WTC11 (cell line): ENCODE results near the gene KCNC2. TPM values are rescaled to one million over a fixed set of nuclear protein-coding genes. Genes with fewer than 3 reads are reported as not detected.

Experiments used
- ATAC-seq: fragments of 200-7000 bp; cut with Tn5 transposase; 2 replicates; pipeline ENCODE4 v1.10.0; 2021; ENCODE audit warnings: mild to moderate bottlenecking, moderate library complexity
- CTCF ChIA-PET: fragments of 300-600 bp; sonication (Branson Sonifier 250); formaldehyde crosslinking; loops from one replicate; lab custom pipeline; 2021; ENCODE audit warnings: antibody characterized with exemption; lab: Charles Lee
- POLR2A ChIA-PET: fragments of 350-600 bp; sonication (Branson Sonifier 250); formaldehyde crosslinking; loops from one replicate; lab custom pipeline; 2021; ENCODE audit warnings: antibody characterized with exemption; lab: Charles Lee
- DNase-seq: peaks from one replicate; pipeline ENCODE4 v3.0.0; 2021; ENCODE audit warnings: low spot score
- H3K27ac Mint-ChIP-seq: 2 replicates; pipeline ENCODE4 v1.8.0; 2021; ENCODE audit warnings: mixed read lengths
- H3K27me3 Mint-ChIP-seq: 2 replicates; pipeline ENCODE4 v1.8.0; 2021; ENCODE audit warnings: low read depth, mild to moderate bottlenecking, moderate library complexity, mixed read lengths
- H3K36me3 Mint-ChIP-seq: 2 replicates; pipeline ENCODE4 v1.8.0; 2021; ENCODE audit warnings: mixed read lengths
- H3K4me1 Mint-ChIP-seq: 2 replicates; pipeline ENCODE4 v1.8.0; 2022; ENCODE audit warnings: mixed read lengths
- H3K4me3 Mint-ChIP-seq: 2 replicates; pipeline ENCODE4 v1.8.0; 2021; ENCODE audit warnings: mild to moderate bottlenecking, moderate library complexity, mixed read lengths
- H3K9me3 Mint-ChIP-seq: 2 replicates; pipeline ENCODE4 v1.8.0; 2021; ENCODE audit warnings: mixed read lengths
- ATF1 ChIP-seq: sonication (generic); formaldehyde crosslinking; IDR thresholded peaks from 2 replicates; pipeline ENCODE4 v1.8.1; 2023; ENCODE audit warnings: mild to moderate bottlenecking, moderate library complexity, missing genetic modification reagents
- ETV6 ChIP-seq: sonication (generic); formaldehyde crosslinking; IDR thresholded peaks from 2 replicates; pipeline ENCODE4 v1.8.1; 2022; ENCODE audit warnings: mild to moderate bottlenecking, missing genetic modification reagents
- MXD4 ChIP-seq: fragments of 250-450 bp; sonication (Bioruptor Pico); IDR thresholded peaks from 2 replicates; pipeline ENCODE4 v1.8.0; 2021; ENCODE audit warnings: mild to moderate bottlenecking, moderate library complexity, borderline replicate concordance
- MYBL2 ChIP-seq: sonication (generic); formaldehyde crosslinking; IDR thresholded peaks from 2 replicates; pipeline ENCODE4 v1.8.1; 2023; ENCODE audit warnings: mild to moderate bottlenecking, moderate library complexity, missing genetic modification reagents
- NR1H2 ChIP-seq: sonication (generic); formaldehyde crosslinking; IDR thresholded peaks from 2 replicates; pipeline ENCODE4 v1.9.0; 2021; ENCODE audit warnings: mild to moderate bottlenecking, moderate library complexity, missing genetic modification reagents
- NR3C1 ChIP-seq: sonication (generic); formaldehyde crosslinking; conservative IDR thresholded peaks from 2 replicates; pipeline ENCODE4 v1.8.1; 2023; ENCODE audit warnings: low read depth, mild to moderate bottlenecking, missing genetic modification reagents
- RORB ChIP-seq: fragments of 250-450 bp; sonication (Bioruptor Pico); IDR thresholded peaks from 2 replicates; pipeline ENCODE4 v1.9.0; 2021; ENCODE audit warnings: mild to moderate bottlenecking
- ZBTB21 ChIP-seq: sonication (generic); formaldehyde crosslinking; IDR thresholded peaks from 2 replicates; pipeline ENCODE4 v1.8.1; 2023; ENCODE audit warnings: mild to moderate bottlenecking, missing genetic modification reagents, borderline replicate concordance
- ZNF121 ChIP-seq: sonication (generic); formaldehyde crosslinking; IDR thresholded peaks from 2 replicates; pipeline ENCODE4 v1.8.0; 2023; ENCODE audit warnings: missing genetic modification reagents
- ZNF416 ChIP-seq: fragments of 250-450 bp; sonication (Bioruptor Pico); IDR thresholded peaks from 2 replicates; pipeline ENCODE4 v1.9.0; 2021; ENCODE audit warnings: mild to moderate bottlenecking, inconsistent platforms
- ZNF423 ChIP-seq: fragments of 250-450 bp; sonication (Bioruptor Pico); IDR thresholded peaks from 2 replicates; pipeline ENCODE4 v2.1.2; 2022; ENCODE audit warnings: mild to moderate bottlenecking, moderate library complexity
- total RNA-seq: library from RNA; stranded (reverse); gene quantifications from 3 replicates; pipeline ENCODE4 v1.2.3, GENCODE V29; 2021
- TF ChIP-seq, protein P1 (sequence below): fragments of 250-450 bp; sonication (Bioruptor Pico); IDR thresholded peaks from 2 replicates; pipeline ENCODE4 v1.9.0; 2021; ENCODE audit warnings: mild to moderate bottlenecking
- TF ChIP-seq, protein P2 (sequence below): sonication (generic); formaldehyde crosslinking; IDR thresholded peaks from 2 replicates; pipeline ENCODE4 v1.8.1; 2022; ENCODE audit warnings: missing genetic modification reagents, borderline replicate concordance
- TF ChIP-seq, protein P3 (sequence below): sonication (generic); formaldehyde crosslinking; IDR thresholded peaks from 2 replicates; pipeline ENCODE4 v1.8.1; 2022; ENCODE audit warnings: mild to moderate bottlenecking, moderate library complexity, missing genetic modification reagents
- TF ChIP-seq, protein P4 (sequence below): sonication (generic); formaldehyde crosslinking; IDR thresholded peaks from 2 replicates; pipeline ENCODE4 v1.8.1; 2023; ENCODE audit warnings: mild to moderate bottlenecking, missing genetic modification reagents, moderate library complexity
- TF ChIP-seq, protein P5 (sequence below): sonication (generic); formaldehyde crosslinking; IDR thresholded peaks from 2 replicates; pipeline ENCODE4 v1.8.1; 2023; ENCODE audit warnings: mild to moderate bottlenecking, moderate library complexity, missing genetic modification reagents
- TF ChIP-seq, protein P6 (sequence below): fragments of 250-450 bp; sonication (Bioruptor Pico); IDR thresholded peaks from 2 replicates; pipeline ENCODE4 v1.9.0; 2021; ENCODE audit warnings: mild to moderate bottlenecking, borderline replicate concordance
- TF ChIP-seq, protein P7 (sequence below): sonication (generic); formaldehyde crosslinking; conservative IDR thresholded peaks from 2 replicates; pipeline ENCODE4 v1.8.1; 2022; ENCODE audit warnings: mild to moderate bottlenecking, missing genetic modification reagents
- TF ChIP-seq, protein P8 (sequence below): sonication (generic); formaldehyde crosslinking; IDR thresholded peaks from 2 replicates; pipeline ENCODE4 v1.8.1; 2022; ENCODE audit warnings: low read depth, missing genetic modification reagents, borderline replicate concordance
- TF ChIP-seq, protein P9 (sequence below): sonication (generic); formaldehyde crosslinking; IDR thresholded peaks from 2 replicates; pipeline ENCODE4 v1.8.1; 2022; ENCODE audit warnings: low read depth, mild to moderate bottlenecking, moderate library complexity, missing genetic modification reagents, borderline replicate concordance

KCNC2 gene
- total RNA-seq, 1 experiment from 2014 or later: not detected

DNA sequence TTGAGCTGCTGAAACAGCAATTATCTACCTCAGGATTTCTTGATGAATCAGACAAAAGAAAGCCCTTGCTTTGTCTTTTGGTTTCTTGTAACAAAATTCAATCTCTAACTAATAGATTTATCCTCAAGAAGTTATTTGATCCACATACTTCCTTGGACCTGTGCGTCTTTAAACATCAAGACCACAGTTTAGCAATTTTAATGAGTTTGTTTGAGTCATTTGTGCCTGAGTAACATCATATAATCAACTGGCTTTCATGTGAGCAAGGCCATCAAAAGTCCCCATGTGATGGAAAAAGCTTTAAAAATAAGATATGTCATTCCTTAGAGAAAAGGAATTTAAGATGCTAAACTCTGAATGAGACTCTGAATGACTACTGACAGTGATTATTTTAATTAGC is 52.3 kb downstream of the KCNC2 start:
- TF ChIP-seq ZNF423 (CRISPR knock-in tag) (no peak), MXD4 (CRISPR knock-in tag) (no peak), ZBTB21 (CRISPR knock-in tag) (no peak), NR1H2 (no peak), ETV6 (CRISPR knock-in tag) (no peak)
- TF ChIP-seq, protein P1, sequence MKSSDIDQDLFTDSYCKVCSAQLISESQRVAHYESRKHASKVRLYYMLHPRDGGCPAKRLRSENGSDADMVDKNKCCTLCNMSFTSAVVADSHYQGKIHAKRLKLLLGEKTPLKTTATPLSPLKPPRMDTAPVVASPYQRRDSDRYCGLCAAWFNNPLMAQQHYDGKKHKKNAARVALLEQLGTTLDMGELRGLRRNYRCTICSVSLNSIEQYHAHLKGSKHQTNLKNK: no peak
- TF ChIP-seq, protein P2, sequence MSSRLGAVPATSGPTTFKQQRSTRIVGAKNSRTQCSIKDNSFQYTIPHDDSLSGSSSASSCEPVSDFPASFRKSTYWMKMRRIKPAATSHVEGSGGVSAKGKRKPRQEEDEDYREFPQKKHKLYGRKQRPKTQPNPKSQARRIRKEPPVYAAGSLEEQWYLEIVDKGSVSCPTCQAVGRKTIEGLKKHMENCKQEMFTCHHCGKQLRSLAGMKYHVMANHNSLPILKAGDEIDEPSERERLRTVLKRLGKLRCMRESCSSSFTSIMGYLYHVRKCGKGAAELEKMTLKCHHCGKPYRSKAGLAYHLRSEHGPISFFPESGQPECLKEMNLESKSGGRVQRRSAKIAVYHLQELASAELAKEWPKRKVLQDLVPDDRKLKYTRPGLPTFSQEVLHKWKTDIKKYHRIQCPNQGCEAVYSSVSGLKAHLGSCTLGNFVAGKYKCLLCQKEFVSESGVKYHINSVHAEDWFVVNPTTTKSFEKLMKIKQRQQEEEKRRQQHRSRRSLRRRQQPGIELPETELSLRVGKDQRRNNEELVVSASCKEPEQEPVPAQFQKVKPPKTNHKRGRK (CRISPR knock-in tag): no peak
- ATAC-seq (no peak), DNase-seq (no peak)
- ChIA-PET POLR2A (no interaction called here), CTCF (no interaction called here)
- no peaks in the 10 kb centered on the region for H3K27me3 Mint-ChIP-seq
- H3K27ac Mint-ChIP-seq: no peak overlapping the region
- no peaks in the 10 kb centered on the region for H3K36me3 Mint-ChIP-seq
- no peaks in the 10 kb centered on the region for H3K4me1 Mint-ChIP-seq
- no peaks in the 10 kb centered on the region for H3K9me3 Mint-ChIP-seq
- no peak overlapping the region for H3K4me3 Mint-ChIP-seq

DNA sequence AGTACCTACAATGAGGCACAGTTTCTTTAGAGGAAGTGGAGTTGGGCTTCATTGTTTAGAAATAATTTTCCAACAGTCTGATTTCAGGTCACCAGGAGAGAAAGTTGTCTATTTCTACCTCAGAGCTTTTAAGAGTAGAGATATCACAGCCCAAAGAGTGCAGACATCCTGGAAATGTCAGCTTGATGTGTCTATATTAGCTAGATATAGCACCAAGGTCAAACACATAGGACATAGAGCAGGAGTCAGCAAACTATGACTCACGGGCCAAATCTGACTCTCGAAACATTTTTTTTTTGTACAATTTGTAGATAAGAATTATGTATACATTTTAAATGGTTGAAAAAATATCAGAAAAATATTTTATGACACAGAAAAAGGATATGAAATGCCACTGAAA is 53.7 kb downstream of the KCNC2 start:
- H3K27me3 Mint-ChIP-seq: no peaks in the 10 kb centered on the region
- no peak for TF ChIP-seq ZNF416 (CRISPR knock-in tag)
- no peak for TF ChIP-seq MYBL2
- no peak for TF ChIP-seq NR1H2
- no peak for TF ChIP-seq MXD4 (CRISPR knock-in tag)
- TF ChIP-seq, protein P3, sequence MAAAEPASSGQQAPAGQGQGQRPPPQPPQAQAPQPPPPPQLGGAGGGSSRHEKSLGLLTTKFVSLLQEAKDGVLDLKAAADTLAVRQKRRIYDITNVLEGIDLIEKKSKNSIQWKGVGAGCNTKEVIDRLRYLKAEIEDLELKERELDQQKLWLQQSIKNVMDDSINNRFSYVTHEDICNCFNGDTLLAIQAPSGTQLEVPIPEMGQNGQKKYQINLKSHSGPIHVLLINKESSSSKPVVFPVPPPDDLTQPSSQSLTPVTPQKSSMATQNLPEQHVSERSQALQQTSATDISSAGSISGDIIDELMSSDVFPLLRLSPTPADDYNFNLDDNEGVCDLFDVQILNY (CRISPR knock-in tag): no peak
- TF ChIP-seq ZNF121 (CRISPR knock-in tag): no peak
- TF ChIP-seq, protein P4, sequence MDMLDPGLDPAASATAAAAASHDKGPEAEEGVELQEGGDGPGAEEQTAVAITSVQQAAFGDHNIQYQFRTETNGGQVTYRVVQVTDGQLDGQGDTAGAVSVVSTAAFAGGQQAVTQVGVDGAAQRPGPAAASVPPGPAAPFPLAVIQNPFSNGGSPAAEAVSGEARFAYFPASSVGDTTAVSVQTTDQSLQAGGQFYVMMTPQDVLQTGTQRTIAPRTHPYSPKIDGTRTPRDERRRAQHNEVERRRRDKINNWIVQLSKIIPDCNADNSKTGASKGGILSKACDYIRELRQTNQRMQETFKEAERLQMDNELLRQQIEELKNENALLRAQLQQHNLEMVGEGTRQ: no peak
- no peak for TF ChIP-seq NR3C1
- TF ChIP-seq RORB: no peak
- TF ChIP-seq, protein P5, sequence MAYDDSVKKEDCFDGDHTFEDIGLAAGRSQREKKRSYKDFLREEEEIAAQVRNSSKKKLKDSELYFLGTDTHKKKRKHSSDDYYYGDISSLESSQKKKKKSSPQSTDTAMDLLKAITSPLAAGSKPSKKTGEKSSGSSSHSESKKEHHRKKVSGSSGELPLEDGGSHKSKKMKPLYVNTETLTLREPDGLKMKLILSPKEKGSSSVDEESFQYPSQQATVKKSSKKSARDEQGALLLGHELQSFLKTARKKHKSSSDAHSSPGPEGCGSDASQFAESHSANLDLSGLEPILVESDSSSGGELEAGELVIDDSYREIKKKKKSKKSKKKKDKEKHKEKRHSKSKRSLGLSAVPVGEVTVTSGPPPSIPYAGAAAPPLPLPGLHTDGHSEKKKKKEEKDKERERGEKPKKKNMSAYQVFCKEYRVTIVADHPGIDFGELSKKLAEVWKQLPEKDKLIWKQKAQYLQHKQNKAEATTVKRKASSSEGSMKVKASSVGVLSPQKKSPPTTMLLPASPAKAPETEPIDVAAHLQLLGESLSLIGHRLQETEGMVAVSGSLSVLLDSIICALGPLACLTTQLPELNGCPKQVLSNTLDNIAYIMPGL: no peak
- TF ChIP-seq ATF1 (CRISPR knock-in tag): no peak
- TF ChIP-seq, protein P6, sequence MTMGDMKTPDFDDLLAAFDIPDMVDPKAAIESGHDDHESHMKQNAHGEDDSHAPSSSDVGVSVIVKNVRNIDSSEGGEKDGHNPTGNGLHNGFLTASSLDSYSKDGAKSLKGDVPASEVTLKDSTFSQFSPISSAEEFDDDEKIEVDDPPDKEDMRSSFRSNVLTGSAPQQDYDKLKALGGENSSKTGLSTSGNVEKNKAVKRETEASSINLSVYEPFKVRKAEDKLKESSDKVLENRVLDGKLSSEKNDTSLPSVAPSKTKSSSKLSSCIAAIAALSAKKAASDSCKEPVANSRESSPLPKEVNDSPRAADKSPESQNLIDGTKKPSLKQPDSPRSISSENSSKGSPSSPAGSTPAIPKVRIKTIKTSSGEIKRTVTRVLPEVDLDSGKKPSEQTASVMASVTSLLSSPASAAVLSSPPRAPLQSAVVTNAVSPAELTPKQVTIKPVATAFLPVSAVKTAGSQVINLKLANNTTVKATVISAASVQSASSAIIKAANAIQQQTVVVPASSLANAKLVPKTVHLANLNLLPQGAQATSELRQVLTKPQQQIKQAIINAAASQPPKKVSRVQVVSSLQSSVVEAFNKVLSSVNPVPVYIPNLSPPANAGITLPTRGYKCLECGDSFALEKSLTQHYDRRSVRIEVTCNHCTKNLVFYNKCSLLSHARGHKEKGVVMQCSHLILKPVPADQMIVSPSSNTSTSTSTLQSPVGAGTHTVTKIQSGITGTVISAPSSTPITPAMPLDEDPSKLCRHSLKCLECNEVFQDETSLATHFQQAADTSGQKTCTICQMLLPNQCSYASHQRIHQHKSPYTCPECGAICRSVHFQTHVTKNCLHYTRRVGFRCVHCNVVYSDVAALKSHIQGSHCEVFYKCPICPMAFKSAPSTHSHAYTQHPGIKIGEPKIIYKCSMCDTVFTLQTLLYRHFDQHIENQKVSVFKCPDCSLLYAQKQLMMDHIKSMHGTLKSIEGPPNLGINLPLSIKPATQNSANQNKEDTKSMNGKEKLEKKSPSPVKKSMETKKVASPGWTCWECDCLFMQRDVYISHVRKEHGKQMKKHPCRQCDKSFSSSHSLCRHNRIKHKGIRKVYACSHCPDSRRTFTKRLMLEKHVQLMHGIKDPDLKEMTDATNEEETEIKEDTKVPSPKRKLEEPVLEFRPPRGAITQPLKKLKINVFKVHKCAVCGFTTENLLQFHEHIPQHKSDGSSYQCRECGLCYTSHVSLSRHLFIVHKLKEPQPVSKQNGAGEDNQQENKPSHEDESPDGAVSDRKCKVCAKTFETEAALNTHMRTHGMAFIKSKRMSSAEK (CRISPR knock-in tag): no peak
- TF ChIP-seq, protein P7, sequence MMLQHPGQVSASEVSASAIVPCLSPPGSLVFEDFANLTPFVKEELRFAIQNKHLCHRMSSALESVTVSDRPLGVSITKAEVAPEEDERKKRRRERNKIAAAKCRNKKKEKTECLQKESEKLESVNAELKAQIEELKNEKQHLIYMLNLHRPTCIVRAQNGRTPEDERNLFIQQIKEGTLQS (CRISPR knock-in tag): no peak
- TF ChIP-seq, protein P8, sequence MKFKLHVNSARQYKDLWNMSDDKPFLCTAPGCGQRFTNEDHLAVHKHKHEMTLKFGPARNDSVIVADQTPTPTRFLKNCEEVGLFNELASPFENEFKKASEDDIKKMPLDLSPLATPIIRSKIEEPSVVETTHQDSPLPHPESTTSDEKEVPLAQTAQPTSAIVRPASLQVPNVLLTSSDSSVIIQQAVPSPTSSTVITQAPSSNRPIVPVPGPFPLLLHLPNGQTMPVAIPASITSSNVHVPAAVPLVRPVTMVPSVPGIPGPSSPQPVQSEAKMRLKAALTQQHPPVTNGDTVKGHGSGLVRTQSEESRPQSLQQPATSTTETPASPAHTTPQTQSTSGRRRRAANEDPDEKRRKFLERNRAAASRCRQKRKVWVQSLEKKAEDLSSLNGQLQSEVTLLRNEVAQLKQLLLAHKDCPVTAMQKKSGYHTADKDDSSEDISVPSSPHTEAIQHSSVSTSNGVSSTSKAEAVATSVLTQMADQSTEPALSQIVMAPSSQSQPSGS: no peak
- TF ChIP-seq, protein P9, sequence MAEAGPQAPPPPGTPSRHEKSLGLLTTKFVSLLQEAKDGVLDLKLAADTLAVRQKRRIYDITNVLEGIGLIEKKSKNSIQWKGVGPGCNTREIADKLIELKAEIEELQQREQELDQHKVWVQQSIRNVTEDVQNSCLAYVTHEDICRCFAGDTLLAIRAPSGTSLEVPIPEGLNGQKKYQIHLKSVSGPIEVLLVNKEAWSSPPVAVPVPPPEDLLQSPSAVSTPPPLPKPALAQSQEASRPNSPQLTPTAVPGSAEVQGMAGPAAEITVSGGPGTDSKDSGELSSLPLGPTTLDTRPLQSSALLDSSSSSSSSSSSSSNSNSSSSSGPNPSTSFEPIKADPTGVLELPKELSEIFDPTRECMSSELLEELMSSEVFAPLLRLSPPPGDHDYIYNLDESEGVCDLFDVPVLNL (CRISPR knock-in tag): no peak

More for the DNA sequence above, 53.7 kb downstream of the KCNC2 start:
- H3K4me1 Mint-ChIP-seq: no peaks in the 10 kb centered on the region
- no peaks in the 10 kb centered on the region for H3K9me3 Mint-ChIP-seq
- DNase-seq (no peak), ATAC-seq (no peak)
- CTCF ChIA-PET: no interaction called here
- no peaks in the 10 kb centered on the region for H3K36me3 Mint-ChIP-seq
- POLR2A ChIA-PET: no interaction called here
- no peak overlapping the region for H3K27ac Mint-ChIP-seq
- no peak overlapping the region for H3K4me3 Mint-ChIP-seq
